Head of caudate nucleus (tissue), 42 donors: Measurements from ENCODE around the gene SCGB2A2.

ENCODE experiments used
- DNase-seq, 42 donors: peaks; one replicate each; pipeline versions ENCODE4 v3.0.0 to v3.0.0-alpha.2; 2020 to 2021; ENCODE audit warnings: mixed read lengths in 7 of 42
- intact Hi-C: fragments of 100-400 bp; cut with DNase I; formaldehyde crosslinking; loops from one replicate; pipeline ENCODE4 v1.15.0; 2022

Gene SCGB2A2

GRCh38 chr11:62280452-62280851 lies 10.5 kb downstream of the SCGB2A2 start:
- intact Hi-C loops: no loop called here
- no peak for DNase-seq

DNA sequence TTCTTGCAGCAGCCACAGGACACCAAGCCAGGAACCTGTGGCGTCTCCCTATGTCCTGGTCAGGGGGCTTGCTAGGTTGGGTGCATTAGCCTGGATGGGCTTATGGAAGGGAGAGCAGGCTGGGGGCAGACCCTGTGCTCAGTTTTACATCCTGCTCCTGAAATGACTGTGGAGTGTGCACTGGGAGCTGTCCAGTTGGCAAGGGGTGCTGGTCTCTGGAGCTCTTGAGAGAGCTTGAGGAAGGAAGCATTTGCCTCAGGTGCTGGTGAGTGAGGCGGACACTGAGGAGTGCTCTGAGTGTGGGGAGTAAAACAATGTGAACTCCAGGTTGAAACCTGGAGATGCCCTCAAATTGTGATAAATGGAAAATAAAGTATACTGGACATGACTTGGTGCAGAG lies 25.5 kb downstream of the SCGB2A2 start:
- intact Hi-C loops: loop anchor here (10.0 kb wide), 1 partner anchor 61 kb away; no protein-coding TSS in a partner anchor
- no peak for DNase-seq

GRCh38 chr11:62298975-62299374 lies 29.0 kb downstream of the SCGB2A2 start, which contains the start of gene SCGB1D4:
TSS of gene SCGB1D4 (minus strand) at chr11:62299075. CDS start at chr11:62299010, 65 bp downstream.
- intact Hi-C loops: loop anchor here (10.0 kb wide), 1 partner anchor 64 kb away; no protein-coding TSS in a partner anchor
- no peak for DNase-seq

DNA sequence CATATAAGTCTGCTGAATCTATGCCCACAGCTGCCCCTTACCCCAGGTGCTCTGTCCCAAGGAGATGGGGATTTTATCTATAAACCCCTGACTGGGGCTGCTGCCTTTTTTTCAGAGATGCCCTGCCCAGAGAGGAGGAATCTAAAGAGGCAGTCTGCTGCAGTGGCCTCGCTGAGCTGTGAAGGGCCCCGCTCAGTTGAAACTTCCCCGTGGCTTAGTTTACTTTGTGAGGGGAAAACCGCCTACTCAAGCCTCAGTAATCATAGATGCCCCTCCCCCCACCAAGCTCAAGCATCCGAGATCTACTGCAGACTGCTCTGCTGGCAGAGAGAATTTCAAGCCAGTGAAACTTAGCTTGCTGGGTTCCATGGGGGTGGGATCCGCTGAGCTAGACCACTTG lies 36.3 kb downstream of the SCGB2A2 start:
- no peak for DNase-seq
- intact Hi-C loops: no loop called here

DNA sequence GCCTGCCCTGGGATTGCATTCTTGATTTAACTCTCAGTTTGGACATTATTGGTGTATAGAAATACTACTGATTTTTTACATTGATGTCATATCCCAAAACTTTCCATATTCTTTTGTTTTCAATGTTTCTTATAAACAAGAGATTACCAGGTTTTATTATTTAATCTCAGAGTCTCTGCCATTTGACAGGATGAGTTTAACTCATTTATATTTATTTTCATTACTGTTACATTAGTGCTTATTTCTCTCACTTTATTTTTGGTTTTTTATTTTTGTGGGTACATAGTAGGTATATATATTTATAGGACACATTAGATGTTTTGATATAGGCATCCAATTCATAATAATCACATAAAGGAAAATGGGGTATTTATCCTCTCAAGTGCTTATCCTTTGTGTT lies 38.0 kb downstream of the SCGB2A2 start:
- intact Hi-C loops: no loop called here
- no peak for DNase-seq

GRCh38 chr11:62309991-62310390 lies 40.0 kb downstream of the SCGB2A2 start:
- no peak for DNase-seq
- intact Hi-C loops: loop anchor here (5.0 kb wide), 1 partner anchor 138 kb away; no protein-coding TSS in a partner anchor

- no peak for DNase-seq
- intact Hi-C loops: no loop called here
These were observed 45.5 kb downstream of the SCGB2A2 start for GRCh38 chr11:62315431-62315830.

DNA sequence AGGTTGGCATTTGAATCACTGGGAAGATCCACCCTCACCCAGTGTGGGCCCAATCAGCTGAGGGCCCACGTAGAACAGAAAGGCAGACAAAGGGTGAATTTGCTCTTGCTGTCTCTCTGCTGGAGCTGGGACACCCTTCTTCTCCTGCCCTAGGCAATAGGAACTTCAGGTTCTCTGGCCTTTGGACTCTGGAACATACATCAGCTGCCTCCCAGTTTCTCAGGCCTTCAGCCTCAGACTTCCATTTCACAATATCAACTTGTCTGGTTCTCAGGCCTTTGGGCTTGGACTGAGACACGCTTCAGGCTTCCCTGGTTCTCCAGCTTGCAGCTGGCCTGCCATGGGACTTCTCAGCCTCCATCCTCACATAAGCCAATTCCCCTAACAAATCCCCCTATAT lies 52.6 kb downstream of the SCGB2A2 start:
- no peak for DNase-seq

More for the DNA sequence above, 52.6 kb downstream of the SCGB2A2 start:
- intact Hi-C loops: no loop called here
